AG04450 (cell line): Measurements from ENCODE around the gene JMJD1C. TPM values are rescaled to one million over a fixed set of nuclear protein-coding genes. Genes with fewer than 3 reads are reported as not detected.
"Not testable (repeated sequence)": the region's sequence is repeated elsewhere in the genome, so short reads cannot be mapped to it uniquely, and the experiment has no call there.

Experiments used
- CTCF ChIA-PET: fragments of 300-600, 350-600 bp; formaldehyde crosslinking; extraction: SDS; loops from one replicate; lab custom pipeline; 2022; ENCODE audit warnings: antibody characterized with exemption, inconsistent platforms; lab: Charles Lee
- POLR2A ChIA-PET: fragments of 350-600 bp; formaldehyde crosslinking; extraction: SDS; loops from one replicate; lab custom pipeline; 2021; ENCODE audit warnings: antibody characterized with exemption, inconsistent platforms; lab: Yijun Ruan, JAX
- DNase-seq: peaks from one replicate; pipeline ENCODE4 v3.0.0-alpha.2; 2011; ENCODE audit warnings: low read depth, low spot score
- H3K27ac ChIP-seq: one replicate; pipeline ENCODE4 v1.5.1; 2012; ENCODE audit warnings: low read depth, low read length, control low read depth
- H3K27me3 ChIP-seq: one replicate; pipeline ENCODE4 v1.6.0; 2012; ENCODE audit warnings: low read length; ENCODE audit not compliant: control insufficient read depth, insufficient read depth
- H3K4me3 ChIP-seq: 2 replicates; pipeline ENCODE4 v1.5.1; 2011; ENCODE audit warnings: mild to moderate bottlenecking, low read depth, low read length, control low read depth
- H3K9me3 ChIP-seq: 2 replicates; pipeline ENCODE4 v1.5.1; 2012; ENCODE audit warnings: low read length; ENCODE audit not compliant: control insufficient read depth, insufficient read depth
- CTCF ChIP-seq: IDR thresholded peaks from 2 replicates; pipeline ENCODE4 v1.5.1; 2011; ENCODE audit warnings: low read depth, low read length, control low read depth, inconsistent platforms
- polyA plus RNA-seq: library from polyadenylated mRNA; depleted of rRNA; stranded (reverse); fragments of >200 nt; gene quantifications from 2 replicates; pipeline ENCODE4 v1.2.3, GENCODE V29; 2011

The JMJD1C gene
- polyA plus RNA-seq, 1 experiment = 45.0 TPM

GRCh38 chr10:63498665-63499064, 32.9 kb upstream of the JMJD1C start:
- no peak for TF ChIP-seq CTCF
- H3K4me3 ChIP-seq = no peak overlapping the region
- no peak overlapping the region for H3K27ac ChIP-seq
- H3K27me3 ChIP-seq = no peaks in the 10 kb centered on the region
- POLR2A ChIA-PET = no interaction called here
- DNase-seq = no peak
- CTCF ChIA-PET = interaction anchor here (0.6 to 1.4 kb wide), 2 partner anchors 54 to 130 kb away, joined by 3 read pairs; no protein-coding TSS in a partner anchor
- H3K9me3 ChIP-seq = peaks cover 2% of the 10 kb centered on the region; the same call in 1 of the 2 replicates

- Histone ChIP-seq H3K9me3 (peaks cover 2% of the 10 kb centered on the region; the same call in 1 of the 2 replicates), H3K27ac (no peak overlapping the region), H3K27me3 (no peaks in the 10 kb centered on the region), H3K4me3 (no peak overlapping the region)
- no peak for DNase-seq
- POLR2A ChIA-PET = no interaction called here
- CTCF ChIA-PET = interaction anchor here (1.1 to 1.3 kb wide), 2 partner anchors 132 to 281 kb away, joined by 3 to 4 read pairs; no protein-coding TSS in a partner anchor
- TF ChIP-seq CTCF = no peak
These were observed 31.5 kb upstream of the JMJD1C start for GRCh38 chr10:63497321-63497720.

GRCh38 chr10:63496561-63496960, 30.8 kb upstream of the JMJD1C start:
- ChIA-PET POLR2A (no interaction called here), CTCF (no interaction called here)
- no peak for TF ChIP-seq CTCF
- H3K27ac ChIP-seq = no peak overlapping the region
- no peaks in the 10 kb centered on the region for H3K27me3 ChIP-seq
- H3K9me3 ChIP-seq = peaks cover 2% of the 10 kb centered on the region; the same call in 1 of the 2 replicates
- no peak for DNase-seq
- H3K4me3 ChIP-seq = no peak overlapping the region

DNA sequence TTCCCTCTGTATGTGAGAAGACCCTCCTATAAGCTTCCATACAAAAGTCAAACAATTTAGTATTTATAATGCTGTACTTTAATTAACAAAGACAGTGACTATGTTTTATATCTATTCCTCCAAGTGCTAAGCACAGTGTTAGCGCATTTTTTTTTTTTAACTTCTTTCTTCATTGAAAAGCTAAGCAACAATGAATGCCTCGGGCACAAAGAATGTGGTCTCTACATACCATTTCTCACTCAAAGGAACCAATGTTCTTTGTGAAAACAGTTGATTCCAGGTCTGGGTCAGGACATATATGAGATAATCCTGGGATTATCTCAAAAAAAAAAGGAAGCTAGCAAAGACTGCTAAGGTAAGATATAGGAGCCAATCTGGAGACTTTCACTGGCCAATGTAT, 29.2 kb upstream of the JMJD1C start:
- CTCF ChIA-PET = interaction anchor here (1.5 kb wide), 1 partner anchor 225 kb away, joined by 6 read pairs; no protein-coding TSS in a partner anchor
- Histone ChIP-seq H3K27me3 (no peaks in the 10 kb centered on the region), H3K4me3 (no peak overlapping the region), H3K9me3 (peaks cover 4% of the 10 kb centered on the region), H3K27ac (no peak overlapping the region)
- POLR2A ChIA-PET = no interaction called here
- no peak for DNase-seq
- TF ChIP-seq CTCF = no peak

DNA sequence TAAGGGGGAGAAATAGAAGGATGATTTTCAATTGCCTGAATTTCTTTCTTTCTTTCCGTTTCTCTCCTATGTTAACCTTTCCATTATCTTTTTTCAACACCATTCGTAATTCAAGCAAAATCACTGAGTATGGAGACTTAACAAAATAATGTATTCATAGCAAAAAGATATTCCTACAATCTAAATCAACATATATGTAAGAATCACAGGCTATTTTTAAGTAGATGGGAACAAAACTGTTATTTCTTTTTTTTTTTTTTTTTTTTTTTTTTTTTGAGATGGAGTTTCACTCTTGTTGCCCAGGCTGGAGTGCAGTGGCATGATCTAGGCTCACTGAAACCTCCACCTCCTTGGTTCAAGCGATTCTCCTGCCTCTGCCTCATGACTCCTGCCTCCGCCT, 27.2 kb upstream of the JMJD1C start:
- Histone ChIP-seq H3K9me3 (peaks cover 9% of the 10 kb centered on the region), H3K27me3 (no peaks in the 10 kb centered on the region), H3K4me3 (no peak overlapping the region), H3K27ac (no peak overlapping the region)
- ChIA-PET POLR2A (no interaction called here), CTCF (interaction anchor here (1.0 to 3.2 kb wide), 3 partner anchors 13 to 326 kb away, joined by 3 to 10 read pairs (median 4); no protein-coding TSS in a partner anchor)
- DNase-seq = no peak
- no peak for TF ChIP-seq CTCF

GRCh38 chr10:63492317-63492690, 26.5 kb upstream of the JMJD1C start:
- H3K4me3 ChIP-seq, DNase-seq, H3K9me3 ChIP-seq, H3K27me3 ChIP-seq, H3K27ac ChIP-seq, POLR2A ChIA-PET: not testable (repeated sequence)
- CTCF ChIA-PET = interaction anchor here (1.0 to 3.2 kb wide), 2 partner anchors 228 to 325 kb away, joined by 4 to 10 read pairs; no protein-coding TSS in a partner anchor
